Neural cell (in vitro differentiated cells): ENCODE results near the gene NBPF3.

Source experiments
- CTCF ChIP-seq: fragments of 450-650 bp; IDR thresholded peaks from 2 replicates; pipeline ENCODE4 v1.5.1; 2014; ENCODE audit warnings: antibody characterized with exemption, mild to moderate bottlenecking, moderate library complexity; ENCODE audit not compliant: poor library complexity, severe bottlenecking
- EP300 ChIP-seq: fragments of 450-650 bp; conservative IDR thresholded peaks from 2 replicates; pipeline ENCODE4 v1.6.1; 2014; ENCODE audit warnings: antibody characterized with exemption, mild to moderate bottlenecking, moderate library complexity; ENCODE audit not compliant: poor library complexity, severe bottlenecking
- EZH2 ChIP-seq: fragments of 200-600, 300-800 bp; shearing (Covaris generic), sonication (generic); IDR thresholded peaks from 2 replicates; pipeline ENCODE4 v1.6.1; 2014; ENCODE audit warnings: antibody characterized with exemption, low read length, borderline replicate concordance, mild to moderate bottlenecking; ENCODE audit not compliant: insufficient read depth, poor library complexity, severe bottlenecking
- MXI1 ChIP-seq: fragments of 450-650 bp; conservative IDR thresholded peaks from 2 replicates; pipeline ENCODE4 v1.6.1; 2014; ENCODE audit warnings: antibody characterized with exemption, mild to moderate bottlenecking; ENCODE audit not compliant: poor library complexity, severe bottlenecking
- POLR2AphosphoS5 ChIP-seq: IDR thresholded peaks from 2 replicates; pipeline ENCODE4 v1.6.1; 2012
- RAD21 ChIP-seq: fragments of 450-650 bp; conservative IDR thresholded peaks from 2 replicates; pipeline ENCODE4 v1.6.1; 2014; ENCODE audit warnings: antibody characterized with exemption, mild to moderate bottlenecking, moderate library complexity
- REST ChIP-seq: IDR thresholded peaks from 2 replicates; pipeline ENCODE4 v1.6.1; 2012; ENCODE audit warnings: borderline replicate concordance
- SMC3 ChIP-seq: fragments of 450-650 bp; conservative IDR thresholded peaks from 2 replicates; pipeline ENCODE4 v1.6.1; 2014; ENCODE audit warnings: antibody characterized with exemption, mild to moderate bottlenecking, moderate library complexity; ENCODE audit not compliant: poor library complexity
- TAF1 ChIP-seq: IDR thresholded peaks from 2 replicates; pipeline ENCODE4 v1.6.1; 2012; ENCODE audit warnings: low read depth

- no peak for TF ChIP-seq EZH2
- TF ChIP-seq CTCF = peak; percentile 16
- TF ChIP-seq EP300 = no peak
- no peak for TF ChIP-seq RAD21
- no peak for TF ChIP-seq REST
- no peak for TF ChIP-seq POLR2AphosphoS5
- TF ChIP-seq MXI1 = no peak
- no peak for TF ChIP-seq SMC3
- no peak for TF ChIP-seq TAF1
These were observed 71.1 kb downstream of the NBPF3 start for GRCh38 chr1:21510885-21511578.
